ENCODE measurements around the gene LSAMP. TPM values are rescaled to one million over a fixed set of nuclear protein-coding genes. Genes with fewer than 3 reads are reported as not detected.

The LSAMP gene
- total and polyA plus RNA-seq, 8 donors, result 17.3 to 28.0 (median 26.0) TPM

DNA sequence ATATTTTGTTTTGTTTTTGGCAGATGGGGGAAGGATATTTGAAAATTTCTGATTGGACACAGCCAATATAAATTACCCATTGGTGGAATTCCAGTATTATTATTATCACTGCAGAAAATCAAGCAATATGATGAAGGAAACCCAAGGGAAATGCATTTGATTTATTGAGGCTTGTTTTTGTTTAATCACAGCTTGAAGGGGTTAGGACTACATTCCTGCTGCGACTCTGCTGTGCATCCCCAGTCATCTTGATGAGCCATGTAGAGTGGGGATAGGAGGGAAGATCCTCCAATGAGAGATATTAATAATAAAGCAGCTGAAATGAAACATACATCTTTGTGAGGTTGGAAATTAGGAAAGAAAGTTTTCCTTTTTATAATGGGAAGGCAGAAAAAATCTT, 613.4 kb downstream of the LSAMP start:
- Histone ChIP-seq H3K36me3 (no peaks in the 10 kb centered on the region), H3K27me3 (no peaks in the 10 kb centered on the region), H3K4me3 (no peak overlapping the region), H3K9me3 (no peaks in the 10 kb centered on the region), H3K4me1 (peaks cover 0 to 4% of the 10 kb centered on the region in 2 donors), H3K27ac (no peak overlapping the region)
- intact Hi-C loops (cut with DNase I), result no loop called here
- TF ChIP-seq, protein P1, sequence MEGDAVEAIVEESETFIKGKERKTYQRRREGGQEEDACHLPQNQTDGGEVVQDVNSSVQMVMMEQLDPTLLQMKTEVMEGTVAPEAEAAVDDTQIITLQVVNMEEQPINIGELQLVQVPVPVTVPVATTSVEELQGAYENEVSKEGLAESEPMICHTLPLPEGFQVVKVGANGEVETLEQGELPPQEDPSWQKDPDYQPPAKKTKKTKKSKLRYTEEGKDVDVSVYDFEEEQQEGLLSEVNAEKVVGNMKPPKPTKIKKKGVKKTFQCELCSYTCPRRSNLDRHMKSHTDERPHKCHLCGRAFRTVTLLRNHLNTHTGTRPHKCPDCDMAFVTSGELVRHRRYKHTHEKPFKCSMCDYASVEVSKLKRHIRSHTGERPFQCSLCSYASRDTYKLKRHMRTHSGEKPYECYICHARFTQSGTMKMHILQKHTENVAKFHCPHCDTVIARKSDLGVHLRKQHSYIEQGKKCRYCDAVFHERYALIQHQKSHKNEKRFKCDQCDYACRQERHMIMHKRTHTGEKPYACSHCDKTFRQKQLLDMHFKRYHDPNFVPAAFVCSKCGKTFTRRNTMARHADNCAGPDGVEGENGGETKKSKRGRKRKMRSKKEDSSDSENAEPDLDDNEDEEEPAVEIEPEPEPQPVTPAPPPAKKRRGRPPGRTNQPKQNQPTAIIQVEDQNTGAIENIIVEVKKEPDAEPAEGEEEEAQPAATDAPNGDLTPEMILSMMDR (IDR thresholded peaks at IDR 0.05), result no peak
- ATAC-seq, result no peak
- no peak for DNase-seq

DNA sequence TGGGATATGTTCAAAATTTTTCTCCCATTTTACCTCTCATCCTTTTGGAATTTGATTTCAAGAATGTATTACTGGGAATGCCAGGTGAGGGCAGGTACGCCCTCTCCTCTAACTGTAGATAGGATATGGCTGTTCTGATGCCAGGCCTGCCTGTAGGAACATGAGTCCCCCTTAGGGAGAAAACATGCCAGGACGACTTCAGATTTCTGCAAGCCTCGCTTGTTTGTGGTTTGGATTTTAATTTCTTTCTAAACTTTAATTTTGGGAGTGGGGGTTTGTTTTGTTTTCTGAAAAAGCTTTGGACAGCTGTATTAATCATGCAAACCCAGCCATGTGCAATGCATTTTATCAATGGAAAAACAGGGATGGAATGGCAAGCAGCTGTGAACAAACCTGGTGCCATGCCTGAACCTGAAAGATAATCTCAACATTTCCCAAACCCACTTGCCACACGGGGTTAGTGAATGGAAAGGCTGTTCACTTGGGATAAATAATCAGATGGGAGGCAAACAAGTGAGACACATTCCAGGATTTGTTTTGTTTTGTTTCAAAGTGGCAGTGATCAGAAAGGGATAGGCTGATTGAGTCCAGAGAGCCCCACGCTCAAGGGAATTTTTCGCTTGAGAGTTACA, 614.4 kb downstream of the LSAMP start:
- intact Hi-C loops (cut with DNase I), result no loop called here
- no peaks in the 10 kb centered on the region for H3K27me3 ChIP-seq
- H3K27ac ChIP-seq, result no peak overlapping the region
- no peaks in the 10 kb centered on the region for H3K9me3 ChIP-seq
- H3K36me3 ChIP-seq, result no peaks in the 10 kb centered on the region
- ATAC-seq, result no peak
- peaks cover 0 to 4% of the 10 kb centered on the region in 2 donors for H3K4me1 ChIP-seq
- H3K4me3 ChIP-seq, result no peak overlapping the region
- TF ChIP-seq, protein P1 (IDR thresholded peaks at IDR 0.05), result no peak
- no peak for DNase-seq

DNA sequence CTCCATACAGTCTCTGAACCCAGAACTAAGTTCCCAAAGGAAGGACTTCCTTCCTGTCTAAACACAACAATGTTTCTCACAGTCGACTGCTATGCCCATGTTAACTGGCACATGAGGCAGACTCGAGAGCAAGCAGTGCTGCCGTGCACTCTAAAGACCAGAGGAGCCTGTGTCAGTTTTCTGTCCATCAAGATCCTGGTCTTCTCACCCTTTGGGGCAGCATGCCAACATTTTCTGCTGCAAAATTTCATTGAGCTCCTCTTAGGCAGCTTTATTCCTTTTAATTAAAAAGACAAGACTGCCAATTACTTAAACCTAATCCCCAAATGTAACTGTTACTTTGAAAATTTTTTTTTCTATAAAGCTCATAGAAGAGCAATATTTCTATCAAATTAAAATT, 616.9 kb downstream of the LSAMP start:
- Histone ChIP-seq H3K4me1 (no peaks in the 10 kb centered on the region), H3K9me3 (no peaks in the 10 kb centered on the region), H3K27me3 (no peaks in the 10 kb centered on the region), H3K36me3 (no peaks in the 10 kb centered on the region), H3K4me3 (no peak overlapping the region), H3K27ac (no peak overlapping the region)
- intact Hi-C loops (cut with DNase I), result no loop called here
- TF ChIP-seq, protein P1 (IDR thresholded peaks at IDR 0.05), result no peak
- ATAC-seq (no peak), DNase-seq (no peak)

DNA sequence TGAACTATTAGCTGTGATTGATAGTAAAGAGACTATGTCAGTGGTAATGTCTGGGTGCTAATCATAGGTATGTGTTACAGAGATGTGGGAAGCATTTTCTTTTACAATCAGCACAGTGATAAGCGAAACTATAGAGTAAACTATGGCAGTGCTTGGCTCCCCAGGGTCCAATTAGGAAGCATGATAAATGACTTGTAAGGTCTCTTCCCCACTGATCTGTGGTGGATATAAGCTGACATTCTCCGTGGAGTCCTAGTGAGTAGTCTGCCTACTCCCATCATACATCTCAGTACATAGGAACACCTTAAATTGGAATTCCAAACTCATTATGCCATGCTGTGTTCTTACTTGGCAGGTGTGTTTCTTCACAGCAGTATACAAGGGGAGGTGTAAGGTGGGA, 617.8 kb downstream of the LSAMP start:
- ATAC-seq (no peak), DNase-seq (no peak)
- Histone ChIP-seq H3K4me3 (no peak overlapping the region), H3K4me1 (no peaks in the 10 kb centered on the region), H3K27me3 (no peaks in the 10 kb centered on the region), H3K27ac (no peak overlapping the region), H3K9me3 (no peaks in the 10 kb centered on the region), H3K36me3 (no peaks in the 10 kb centered on the region)
- intact Hi-C loops (cut with DNase I), result no loop called here
- TF ChIP-seq, protein P1 (IDR thresholded peaks at IDR 0.05), result no peak

DNA sequence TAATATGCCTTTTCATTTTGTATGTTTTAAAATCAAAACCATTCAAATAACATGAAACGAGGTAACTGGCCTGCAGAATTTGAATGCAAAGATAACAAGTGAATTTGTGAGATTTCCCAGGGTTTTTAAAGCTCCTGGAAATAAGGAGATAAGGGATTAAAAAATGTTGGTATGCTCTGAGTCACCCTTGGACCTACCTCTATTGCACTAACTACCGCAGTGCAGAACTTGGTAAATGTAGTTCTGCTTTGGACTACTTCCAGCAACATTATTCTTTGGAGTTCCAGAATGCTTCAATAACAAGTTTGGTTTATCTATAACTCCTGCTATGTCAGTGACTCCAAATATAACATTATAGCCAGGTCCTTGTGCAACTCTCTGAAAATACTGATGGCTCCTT, 620.2 kb downstream of the LSAMP start:
- DNase-seq, result no peak
- Histone ChIP-seq H3K36me3 (no peaks in the 10 kb centered on the region), H3K9me3 (no peaks in the 10 kb centered on the region), H3K27me3 (no peaks in the 10 kb centered on the region), H3K4me1 (no peaks in the 10 kb centered on the region), H3K27ac (no peak overlapping the region), H3K4me3 (no peak overlapping the region)
- no peak for ATAC-seq
- intact Hi-C loops (cut with DNase I), result no loop called here
- TF ChIP-seq, protein P1 (IDR thresholded peaks at IDR 0.05), result no peak

Data from left lung (tissue), 10 donors.